NCI-H748 (cell line): ENCODE data around the gene MYOT.
"Not testable (repeated sequence)": the region's sequence is repeated elsewhere in the genome, so short reads cannot be mapped to it uniquely, and the experiment has no call there.

Experiments used
- DNase-seq: peaks from one replicate; lab custom pipeline; 2025; ENCODE audit not compliant: unreplicated experiment; lab: John Stamatoyannopoulos, UW

MYOT gene

DNA sequence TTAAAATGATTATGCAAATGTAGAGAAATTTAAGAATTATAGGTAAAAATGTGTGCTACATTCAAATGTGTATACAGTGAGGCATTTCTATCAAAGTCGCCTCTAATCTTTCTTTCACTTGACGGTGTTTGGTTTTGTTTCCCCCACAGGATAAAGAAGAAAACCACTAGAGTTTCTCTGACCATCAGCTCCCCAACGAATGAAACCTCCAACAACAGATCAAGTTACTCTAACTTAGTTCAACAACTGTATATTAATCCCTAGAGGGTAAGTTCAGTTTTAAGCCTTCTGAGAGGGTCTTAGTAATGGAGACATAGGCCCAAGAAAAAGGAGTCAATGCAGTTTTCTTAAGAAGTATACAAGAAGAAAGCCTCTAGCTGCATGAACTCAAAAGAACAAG lies 11.5 kb upstream of the MYOT start:
- no peak for DNase-seq

DNA sequence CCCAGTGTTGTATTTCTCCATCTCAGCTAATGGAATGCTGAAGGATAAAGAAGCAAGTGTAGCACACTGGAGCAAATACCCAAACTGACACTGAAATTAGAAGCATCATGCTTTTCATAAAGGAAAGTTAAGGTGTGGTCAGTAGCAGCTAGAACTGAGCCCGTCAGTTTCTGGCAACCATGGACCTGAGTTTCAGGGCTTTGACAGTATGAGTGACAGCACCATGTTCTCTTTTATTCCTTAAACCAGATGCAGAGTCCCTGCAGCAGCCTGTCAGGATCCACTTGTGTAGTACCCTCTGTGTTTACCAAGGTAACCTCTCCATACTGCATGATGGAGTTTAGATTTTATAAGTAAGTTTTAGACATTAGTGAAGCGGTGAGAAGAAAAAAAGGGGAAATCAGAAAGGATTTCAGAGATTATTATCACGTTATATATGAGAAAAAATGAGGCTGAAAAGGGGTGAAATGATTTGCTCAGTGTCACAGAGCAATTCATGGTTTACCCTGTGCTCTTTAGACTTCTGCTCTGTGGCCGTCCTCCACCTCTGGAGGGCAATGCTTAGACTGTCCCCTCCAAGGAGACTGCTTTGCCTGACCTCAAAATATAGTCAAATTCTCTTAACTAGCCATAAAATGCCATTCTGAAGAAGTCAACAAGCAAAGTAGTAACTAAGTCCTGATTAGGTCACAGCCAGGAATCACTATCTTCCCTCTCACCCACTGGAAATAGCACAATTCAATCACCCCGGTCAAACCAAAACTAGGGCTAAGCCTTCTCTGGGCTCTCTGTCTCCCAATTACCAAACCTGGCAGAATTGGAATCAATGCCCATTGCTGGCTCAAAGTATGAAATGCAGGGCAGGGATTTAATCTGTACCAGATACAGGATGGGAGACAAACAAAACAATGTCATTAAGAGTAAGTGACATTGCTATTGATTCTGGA lies 10.5 kb upstream of the MYOT start:
- DNase-seq, result no peak

DNA sequence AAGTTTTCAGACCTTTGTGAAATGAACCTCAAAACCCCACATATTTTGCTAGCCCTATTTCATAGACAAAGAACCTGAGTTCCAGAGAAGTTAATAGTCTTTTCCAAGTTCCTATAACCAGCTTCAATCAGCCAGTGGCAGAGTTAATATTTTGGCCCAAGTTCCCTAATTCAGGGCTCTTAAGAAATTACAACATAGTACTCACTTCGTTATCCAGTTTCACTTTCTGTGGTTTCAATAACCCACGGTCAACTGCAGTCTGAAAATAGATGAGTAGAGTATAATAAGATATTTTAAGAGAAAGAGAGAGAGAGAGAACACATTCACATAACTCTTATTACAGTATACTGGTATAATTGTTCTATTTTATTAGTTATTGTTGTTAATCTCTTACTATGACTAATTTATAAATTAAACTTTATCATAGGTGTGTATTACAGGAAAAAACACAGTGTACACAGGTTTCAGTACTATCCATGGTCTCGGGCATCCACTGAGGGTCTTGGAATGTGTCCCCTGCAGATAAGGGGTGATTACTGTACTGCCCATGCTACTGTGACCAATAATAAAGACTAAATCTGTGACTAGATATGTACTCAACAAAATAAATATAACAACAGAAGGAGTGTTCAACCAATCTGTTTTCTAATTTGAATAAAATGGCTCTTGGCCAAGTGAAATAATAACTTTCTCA lies 9.3 kb upstream of the MYOT start:
- DNase-seq, result no peak

GRCh38 chr5:137858954-137859353 lies 8.7 kb upstream of the MYOT start:
- no peak for DNase-seq

DNA sequence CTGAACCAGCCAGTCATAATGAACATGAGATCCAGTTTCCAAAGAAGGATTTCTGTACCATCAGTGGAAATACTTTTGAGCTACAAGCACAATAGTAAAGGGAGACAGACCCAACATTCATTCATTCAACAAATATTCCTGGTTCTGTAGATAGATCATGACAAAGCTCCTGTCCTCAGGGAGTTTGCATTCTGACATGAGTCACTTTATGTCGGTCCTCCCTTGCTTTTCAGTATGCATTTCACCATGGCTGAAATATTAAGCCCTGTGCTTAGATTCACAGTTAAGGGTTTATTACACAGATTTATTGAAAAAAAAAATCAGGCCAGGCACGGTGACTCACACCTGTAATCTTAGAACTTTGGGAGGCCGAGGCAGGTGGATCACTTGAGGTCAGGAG lies 5.4 kb upstream of the MYOT start:
- no peak for DNase-seq

GRCh38 chr5:137863653-137864052 lies 4.0 kb upstream of the MYOT start:
- not testable (repeated sequence) for DNase-seq

DNA sequence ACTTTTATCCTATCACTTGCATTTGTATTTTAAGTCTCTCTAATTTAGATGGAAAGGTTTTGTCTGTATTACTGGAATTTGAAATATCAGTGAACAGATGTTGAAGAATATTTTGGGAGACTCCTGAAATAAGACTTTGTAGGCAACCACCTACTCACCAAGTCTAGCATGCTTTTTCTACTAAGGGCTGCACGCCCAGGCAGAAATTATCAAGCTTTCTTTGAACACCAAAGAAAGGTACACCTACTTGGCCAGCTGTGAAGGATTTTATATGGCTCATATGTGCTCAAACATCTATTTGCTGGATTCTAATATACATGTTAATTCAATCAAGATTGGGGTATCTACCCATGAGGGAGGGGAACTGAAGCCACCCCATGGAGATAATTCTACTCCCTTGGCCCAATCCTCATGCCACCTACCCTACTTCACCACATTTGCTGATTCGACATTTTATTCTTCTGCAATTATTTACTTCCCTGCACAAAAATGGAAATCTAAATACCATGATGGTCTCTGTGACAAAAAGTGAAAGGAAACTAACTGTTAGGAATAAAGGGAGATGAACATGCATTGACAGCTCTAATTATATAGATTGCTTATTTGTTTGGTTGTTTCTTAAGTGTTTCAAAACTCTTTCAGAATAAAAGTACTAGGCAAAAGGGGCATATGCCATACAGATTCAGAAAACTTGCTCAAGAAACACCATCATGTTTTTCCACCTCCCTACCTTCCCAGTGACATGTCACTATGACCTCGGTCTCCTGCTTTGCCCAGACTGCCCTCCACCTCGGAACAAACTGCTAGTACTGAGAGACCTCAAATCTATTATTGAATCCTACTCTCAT lies 895 bp upstream of the MYOT start:
- DNase-seq, result no peak

GRCh38 chr5:137870647-137871339 lies 3.1 kb downstream of the MYOT start:
- DNase-seq, result no peak

GRCh38 chr5:137871571-137871970 lies 3.9 kb downstream of the MYOT start:
- no peak for DNase-seq

DNA sequence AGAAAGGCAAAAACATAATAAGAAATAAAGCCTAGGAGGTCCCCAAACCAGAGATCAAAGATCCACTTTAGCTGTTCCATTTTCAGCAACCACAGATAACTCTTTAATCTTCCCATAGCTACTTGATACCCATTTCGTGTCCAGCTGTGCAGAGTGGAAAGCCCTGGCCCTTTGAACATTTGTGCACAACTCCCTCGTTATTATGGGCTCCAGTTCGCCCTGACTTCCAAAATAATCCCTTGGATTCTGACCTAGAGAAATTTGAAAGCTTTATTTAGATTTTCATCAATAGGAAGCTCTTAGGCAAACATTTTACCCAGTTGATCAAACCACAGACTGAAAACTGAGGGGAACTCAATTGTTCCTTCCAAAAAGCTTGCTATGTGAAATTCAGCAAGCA lies 4.8 kb downstream of the MYOT start:
- no peak for DNase-seq

DNA sequence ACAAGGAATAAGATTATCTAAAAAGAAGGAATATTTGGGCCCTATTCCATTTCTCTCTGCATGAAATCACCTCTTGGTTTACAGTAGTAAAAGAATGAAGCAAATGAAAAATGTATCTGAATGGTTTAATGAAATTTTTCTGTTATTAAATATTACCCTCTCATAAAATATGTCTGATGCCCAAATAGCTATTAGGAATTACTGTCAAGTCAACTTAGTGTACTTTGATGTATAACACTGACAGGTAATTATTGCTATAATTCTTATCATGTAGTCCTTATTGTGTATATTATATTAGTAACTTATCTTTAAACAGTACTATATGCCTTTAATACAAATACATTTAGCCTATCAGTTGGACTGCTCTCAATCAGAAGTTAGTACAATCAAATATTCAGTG lies 8.4 kb downstream of the MYOT start:
- DNase-seq, result no peak

GRCh38 chr5:137880313-137880712 lies 12.7 kb downstream of the MYOT start:
- no peak for DNase-seq

- no peak for DNase-seq
Observed at GRCh38 chr5:137887831-137888230, 20.2 kb downstream of the MYOT start.

GRCh38 chr5:137888466-137888862 lies 20.8 kb downstream of the MYOT start:
- DNase-seq, result no peak

DNA sequence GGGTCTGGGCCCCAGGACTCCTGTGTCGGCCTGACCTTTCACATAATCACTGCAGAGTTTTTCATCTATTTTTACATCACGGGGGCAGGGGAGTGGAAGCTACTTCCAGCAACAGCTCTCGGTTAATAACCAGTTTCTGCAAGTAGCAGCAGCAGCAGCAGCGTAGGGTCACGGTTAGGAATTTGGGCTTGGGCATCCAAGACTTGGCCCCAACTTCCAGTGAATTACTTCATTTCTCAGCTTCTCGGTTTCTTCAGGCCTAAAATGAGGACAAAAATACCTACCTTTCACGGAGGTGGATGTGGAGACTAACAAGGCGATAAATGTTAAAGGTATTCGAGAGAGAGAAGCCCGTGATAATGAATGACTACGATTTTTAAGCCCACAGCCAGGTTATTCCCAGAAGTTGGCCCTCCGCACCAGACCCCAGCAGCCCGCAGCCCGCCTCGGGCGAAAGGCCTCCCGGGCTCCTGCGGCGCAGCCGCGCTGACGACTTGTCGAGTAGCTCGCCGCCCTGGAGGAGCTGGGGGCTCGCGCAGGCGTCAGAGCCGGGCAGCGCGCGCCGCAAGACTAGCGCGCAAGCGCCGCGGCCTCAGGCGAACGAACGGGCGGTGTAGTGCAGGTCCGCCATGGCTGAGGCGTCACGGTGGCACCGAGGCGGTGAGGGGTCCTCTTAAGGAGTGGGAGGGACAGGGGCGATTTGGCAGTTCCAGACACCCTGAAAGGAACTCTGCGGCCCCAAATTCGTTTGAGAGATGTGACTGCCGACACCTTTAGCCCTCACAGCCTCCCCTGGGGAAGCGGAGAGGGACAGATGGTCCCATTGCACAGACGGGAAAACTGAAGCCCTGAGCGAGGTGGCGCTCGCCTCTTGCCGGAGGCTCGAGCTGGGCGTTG lies 21.5 kb downstream of the MYOT start, which contains the start of gene PKD2L2:
PKD2L2 (plus strand) TSS at position 595 of the 897 bp plus-strand sequence; CDS start at position 630, 35 bp downstream.
- no peak for DNase-seq

DNA sequence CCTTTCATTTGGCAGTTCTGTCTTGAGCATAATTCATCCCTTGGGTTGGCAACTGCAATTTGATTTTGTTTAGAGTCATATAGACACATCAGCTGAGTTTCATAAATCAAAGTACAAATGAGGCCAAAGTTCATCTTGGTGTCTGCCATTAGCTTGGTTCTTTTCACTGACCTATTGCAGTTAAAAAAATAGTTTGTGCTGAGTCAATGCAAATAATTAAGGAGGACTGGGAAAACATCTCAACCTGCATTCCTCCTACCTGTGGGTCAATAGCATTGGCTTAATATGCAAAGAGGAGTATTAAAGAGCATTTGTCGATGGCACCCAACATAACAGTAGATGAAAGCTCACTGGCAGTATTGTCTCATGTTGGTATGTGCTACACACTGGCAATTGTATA lies 23.2 kb downstream of the MYOT start:
- no peak for DNase-seq

DNA sequence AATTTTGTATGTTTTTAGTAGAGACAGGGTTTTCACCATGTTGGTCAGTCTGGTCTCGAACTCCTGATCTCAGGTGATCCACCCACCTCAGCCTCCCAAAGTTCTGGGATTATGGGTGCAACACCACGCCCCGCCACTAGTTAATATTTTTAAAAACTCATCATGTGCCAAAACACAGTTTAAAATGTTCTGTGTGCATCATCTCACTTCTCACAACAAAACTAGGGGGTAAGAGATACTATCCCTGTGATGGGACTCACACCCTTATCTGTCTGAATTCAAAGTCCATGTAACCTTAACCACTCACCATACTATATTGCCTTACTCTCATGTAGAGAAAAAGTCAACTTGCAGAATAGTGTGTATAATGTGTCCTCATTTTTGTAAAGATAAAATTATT lies 24.2 kb downstream of the MYOT start:
- no peak for DNase-seq

- DNase-seq, result no peak
Observed at GRCh38 chr5:137894586-137894985, 26.9 kb downstream of the MYOT start.

DNA sequence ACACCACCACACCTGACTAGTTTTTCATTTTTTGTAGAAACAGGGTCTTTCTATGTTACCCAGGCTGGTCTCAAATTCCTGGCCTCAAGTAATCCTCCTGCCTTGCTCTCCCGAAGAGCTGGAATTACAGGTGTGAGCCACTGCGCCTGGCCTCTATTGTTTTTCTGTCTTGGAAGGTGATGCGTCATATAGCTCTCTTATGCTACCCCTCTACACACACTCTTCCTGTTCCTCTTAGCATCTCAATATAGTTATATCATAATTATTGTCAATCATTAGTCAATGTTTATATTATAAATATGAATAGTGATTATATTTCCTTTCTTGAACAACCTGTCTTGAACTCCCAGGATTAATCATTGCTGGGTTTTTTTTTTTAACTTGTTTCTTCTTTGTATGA lies 28.9 kb downstream of the MYOT start:
- DNase-seq, result no peak

- DNase-seq, result no peak
Observed at GRCh38 chr5:137899493-137899892, 31.8 kb downstream of the MYOT start.
